Measurements from ENCODE around the gene HIVEP2.

GRCh38 chr6:142809947-142810346 is 135.0 kb downstream of the HIVEP2 start:
- TF ChIP-seq CTCF (IDR thresholded peaks at IDR 0.05 in 8 of 11, conservative IDR thresholded peaks at IDR 0.05 in 3 of 11), result no peak
- no peak for TF ChIP-seq POLR2A (IDR thresholded peaks at IDR 0.05)
